CD8-positive, alpha-beta memory T cell (primary cell): Measurements from ENCODE around the gene ZRSR2. TPM values are rescaled to one million over a fixed set of nuclear protein-coding genes. Genes with fewer than 3 reads are reported as not detected.

ENCODE experiments used
- CTCF ChIA-PET: fragments of 350-600 bp; sonication (Branson Sonifier 250); formaldehyde crosslinking; loops from one replicate; lab custom pipeline; 2021; ENCODE audit warnings: antibody characterized with exemption; lab: Charles Lee
- POLR2A ChIA-PET: fragments of 350-600 bp; sonication (Branson Sonifier 250); formaldehyde crosslinking; loops from one replicate; lab custom pipeline; 2021; ENCODE audit warnings: antibody characterized with exemption; lab: Charles Lee
- DNase-seq, 5 donors: peaks; one replicate each; pipeline versions ENCODE4 v3.0.0 to v3.0.0-alpha.2; 2020 to 2022; ENCODE audit warnings: mixed read lengths in 1 of 5
- H3K27ac ChIP-seq: one replicate; pipeline ENCODE4 v1.7.0; 2013; ENCODE audit warnings: low read depth, mild to moderate bottlenecking, low read length, moderate library complexity
- H3K27me3 ChIP-seq: 2 replicates; pipeline ENCODE4 v1.7.0; 2013; ENCODE audit warnings: low read length, mild to moderate bottlenecking; ENCODE audit not compliant: insufficient read depth, poor library complexity, severe bottlenecking
- H3K36me3 ChIP-seq: 2 replicates; pipeline ENCODE4 v1.7.0; 2013; ENCODE audit warnings: mild to moderate bottlenecking, low read length, moderate library complexity; ENCODE audit not compliant: insufficient read depth
- H3K4me1 ChIP-seq: 2 replicates; pipeline ENCODE4 v1.7.0; 2013; ENCODE audit warnings: mild to moderate bottlenecking, low read length, moderate library complexity; ENCODE audit not compliant: insufficient read depth
- H3K4me3 ChIP-seq: 2 replicates; pipeline ENCODE4 v1.7.0; 2013; ENCODE audit warnings: mild to moderate bottlenecking, low read length
- H3K9me3 ChIP-seq: 2 replicates; pipeline ENCODE4 v1.7.0; 2013; ENCODE audit warnings: mild to moderate bottlenecking, low read length
- H3K27ac Mint-ChIP-seq, 8 donors: one replicate each; pipeline ENCODE4 v1.8.0; 2020 to 2021; ENCODE audit warnings: mixed read lengths in 8 of 8, mild to moderate bottlenecking in 6 of 8, inconsistent platforms in 3 of 8, moderate library complexity in 3 of 8
- H3K27me3 Mint-ChIP-seq, 2 donors: one replicate each; pipeline ENCODE4 v1.8.0; 2020 to 2021; ENCODE audit warnings: mixed read lengths in 2 of 2, mild to moderate bottlenecking in 1 of 2, moderate library complexity in 1 of 2
- H3K36me3 Mint-ChIP-seq, 3 donors: one replicate each; pipeline ENCODE4 v1.8.0; 2020 to 2021; ENCODE audit warnings: mixed read lengths in 3 of 3, inconsistent platforms in 1 of 3, mild to moderate bottlenecking in 1 of 3
- H3K4me1 Mint-ChIP-seq, 3 donors: one replicate each; pipeline ENCODE4 v1.8.0; 2020 to 2021; ENCODE audit warnings: mixed read lengths in 3 of 3, inconsistent platforms in 1 of 3, mild to moderate bottlenecking in 1 of 3
- H3K4me3 Mint-ChIP-seq, 7 donors: one replicate each; pipeline ENCODE4 v1.8.0; 2020 to 2021; ENCODE audit warnings: mixed read lengths in 7 of 7, mild to moderate bottlenecking in 6 of 7, moderate library complexity in 4 of 7, inconsistent platforms in 2 of 7
- H3K9me3 Mint-ChIP-seq, 5 donors: one replicate each; pipeline ENCODE4 v1.8.0; 2020 to 2022; ENCODE audit warnings: mixed read lengths in 5 of 5, mild to moderate bottlenecking in 3 of 5, moderate library complexity in 2 of 5, inconsistent platforms in 1 of 5
- polyA plus RNA-seq: library from polyadenylated mRNA; unstranded; fragments of 300-500 nt; fragmentation: Illumina TruSeq; gene quantifications from one replicate; pipeline ENCODE4 v1.2.3, GENCODE V29; 2021
- total RNA-seq, 2 experiments: library from RNA; stranded (reverse); gene quantifications; one replicate each; pipeline ENCODE4 v1.2.3, GENCODE V29; 2021

ZRSR2 gene
- total and polyA plus RNA-seq, 3 experiments from 2014 or later, result 12.0 to 36.8 (median 12.4) TPM

DNA sequence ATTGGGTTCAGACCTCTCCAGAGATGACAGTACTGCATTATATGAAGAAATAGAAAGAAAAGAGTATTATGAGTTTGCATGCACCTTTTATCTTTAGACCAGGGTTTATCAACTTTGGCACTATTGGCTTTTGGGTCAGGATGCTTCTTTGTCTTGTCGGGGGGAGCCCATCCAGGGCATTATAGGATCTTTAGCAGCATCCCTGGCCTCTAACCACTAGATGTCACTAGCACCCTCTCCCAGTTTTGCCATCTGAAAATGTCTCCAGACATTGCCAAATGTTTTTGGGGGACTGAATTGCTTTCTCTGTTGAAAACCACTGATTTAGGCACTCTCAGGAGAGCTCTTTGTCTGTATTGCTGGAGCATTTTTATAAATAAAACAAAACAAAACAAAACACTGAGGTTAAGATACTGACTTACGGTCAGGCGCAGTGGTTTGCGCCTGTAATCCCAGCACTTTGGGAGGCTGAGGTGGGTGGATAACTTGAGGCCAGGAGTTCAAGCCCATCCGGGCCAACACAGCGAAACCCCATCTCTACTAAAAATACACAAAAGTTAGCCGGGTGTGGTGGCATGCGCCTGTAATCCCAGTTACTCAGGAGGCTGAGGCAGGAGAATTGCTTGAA, 28.6 kb upstream of the ZRSR2 start:
- Histone ChIP-seq H3K4me3 (no peak overlapping the region), H3K4me1 (peaks cover 21% of the 10 kb centered on the region), H3K9me3 (no peaks in the 10 kb centered on the region), H3K36me3 (no peaks in the 10 kb centered on the region), H3K27ac (no peak overlapping the region), H3K27me3 (no peaks in the 10 kb centered on the region)
- H3K27ac Mint-ChIP-seq, result peak overlapping the region; percentile 29 to 87 (median 72)
- no peaks in the 10 kb centered on the region for H3K27me3 Mint-ChIP-seq
- H3K36me3 Mint-ChIP-seq, result peaks cover 0 to 27% (median 8%) of the 10 kb centered on the region in 3 donors
- CTCF ChIA-PET, result interaction anchor here (0.8 to 1.2 kb wide), 2 partner anchors 9 to 24 kb away, joined by 3 read pairs; partner anchors contain the start of gene CA5B
- POLR2A ChIA-PET, result no interaction called here
- peak in 2 of 5 donors; percentile 42 to 46 for DNase-seq
- no peak overlapping the region for H3K4me3 Mint-ChIP-seq
- H3K9me3 Mint-ChIP-seq, result no peaks in the 10 kb centered on the region
- H3K4me1 Mint-ChIP-seq, result peaks cover 40 to 63% (median 49%) of the 10 kb centered on the region in 3 donors

DNA sequence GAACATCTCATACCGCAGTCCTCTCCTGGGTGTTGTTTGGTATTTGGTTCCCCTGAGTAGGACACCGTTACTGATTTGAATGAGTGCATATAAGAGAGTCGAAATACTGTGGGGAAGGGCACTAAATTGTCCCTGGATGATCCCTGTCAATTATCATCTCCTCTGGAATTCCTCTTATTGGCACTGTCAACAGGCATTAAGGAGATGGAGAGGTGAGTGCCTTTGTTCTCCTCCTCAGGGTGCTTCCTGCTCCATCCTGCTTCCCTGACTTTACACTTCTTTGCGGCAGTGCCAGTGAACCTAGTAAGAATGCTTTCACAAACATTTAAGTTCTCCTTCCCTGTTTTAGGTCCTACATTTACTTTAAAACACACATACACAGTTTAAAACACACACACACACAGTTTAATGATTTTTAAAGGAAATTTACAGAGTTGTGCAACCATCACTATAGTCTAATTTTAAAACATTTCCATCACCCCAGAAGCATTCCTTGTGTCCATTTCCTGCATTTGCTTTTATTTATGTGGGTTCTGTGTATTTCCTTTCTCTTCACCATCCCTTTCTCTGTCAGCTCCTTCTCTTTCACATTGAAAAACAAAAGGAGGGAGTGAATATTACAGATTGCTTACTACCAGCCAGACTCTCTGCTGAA, 20.9 kb upstream of the ZRSR2 start:
- H3K27me3 Mint-ChIP-seq, result no peaks in the 10 kb centered on the region
- ChIA-PET CTCF (interaction anchor here (1.6 kb wide), 1 partner anchor 31 kb away, joined by 5 read pairs; the partner anchor contains the start of gene CA5B), POLR2A (no interaction called here)
- Histone ChIP-seq H3K4me3 (no peak overlapping the region), H3K27ac (no peak overlapping the region), H3K36me3 (no peaks in the 10 kb centered on the region), H3K4me1 (no peaks in the 10 kb centered on the region), H3K9me3 (no peaks in the 10 kb centered on the region), H3K27me3 (no peaks in the 10 kb centered on the region)
- H3K9me3 Mint-ChIP-seq, result no peaks in the 10 kb centered on the region
- DNase-seq, result no peak
- H3K4me1 Mint-ChIP-seq, result peaks cover 23 to 46% (median 29%) of the 10 kb centered on the region in 3 donors
- H3K36me3 Mint-ChIP-seq, result peaks cover 12 to 46% (median 24%) of the 10 kb centered on the region in 3 donors
- no peak overlapping the region for H3K4me3 Mint-ChIP-seq
- peak overlapping the region in 4 of 8 donors; percentile 32 to 78 (median 48) for H3K27ac Mint-ChIP-seq

DNA sequence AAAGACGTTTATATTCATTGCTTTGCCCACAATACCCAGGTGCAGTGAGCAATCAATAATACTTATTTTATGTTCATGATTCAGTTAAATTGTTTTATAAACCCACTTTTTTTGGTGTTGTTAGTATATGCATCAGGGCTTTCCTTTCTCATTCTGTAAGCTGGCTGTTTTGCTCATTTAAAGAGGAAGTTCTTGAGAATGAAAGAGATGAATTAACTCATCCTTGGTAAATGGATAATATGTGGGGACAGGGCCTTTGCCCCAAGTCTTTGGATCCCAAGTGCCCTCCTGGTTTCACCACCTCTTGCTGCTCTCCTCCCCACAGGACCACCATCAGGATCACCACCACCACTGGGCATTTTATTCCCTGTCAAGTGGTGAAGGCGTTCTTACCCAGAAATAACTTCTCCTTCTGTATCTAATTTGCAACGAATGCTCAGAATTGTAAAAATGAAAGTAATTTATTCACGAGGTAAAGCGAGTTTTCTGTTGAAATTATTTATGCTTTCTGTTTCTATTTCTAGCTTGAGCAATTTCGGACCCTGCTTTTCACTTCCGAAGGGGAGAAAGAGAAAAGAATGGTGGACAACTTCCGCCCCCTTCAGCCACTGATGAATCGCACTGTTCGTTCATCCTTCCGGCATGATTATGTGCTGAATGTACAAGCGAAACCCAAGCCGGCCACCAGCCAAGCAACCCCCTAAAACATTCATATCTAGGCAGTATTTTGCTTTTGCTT, 8.2 kb upstream of the ZRSR2 start:
- Mint-ChIP-seq H3K4me3 (peak overlapping the region; percentile 63 to 94 (median 87)), H3K27me3 (no peaks in the 10 kb centered on the region), H3K9me3 (no peaks in the 10 kb centered on the region), H3K4me1 (peaks cover 9 to 15% (median 12%) of the 10 kb centered on the region in 3 donors), H3K36me3 (peaks cover 7 to 43% (median 30%) of the 10 kb centered on the region in 3 donors), H3K27ac (peak overlapping the region; percentile 94 to 99 (median 98))
- no peaks in the 10 kb centered on the region for H3K27me3 ChIP-seq
- peak in 3 of 5 donors; percentile 1 to 46 (median 24) for DNase-seq
- CTCF ChIA-PET, result interaction anchor here (1.0 to 1.1 kb wide), 2 partner anchors 32 to 102 kb away, joined by 3 read pairs; no protein-coding TSS in a partner anchor
- H3K36me3 ChIP-seq, result no peaks in the 10 kb centered on the region
- H3K9me3 ChIP-seq, result no peaks in the 10 kb centered on the region
- peak overlapping the region; percentile 54 for H3K27ac ChIP-seq
- peak overlapping the region; percentile 34 for H3K4me3 ChIP-seq
- POLR2A ChIA-PET, result interaction anchor here (0.8 to 1.4 kb wide), 3 partner anchors 9 to 43 kb away, joined by 3 to 6 read pairs (median 5); partner anchors contain the start of genes CA5B and ZRSR2
- H3K4me1 ChIP-seq, result no peaks in the 10 kb centered on the region

DNA sequence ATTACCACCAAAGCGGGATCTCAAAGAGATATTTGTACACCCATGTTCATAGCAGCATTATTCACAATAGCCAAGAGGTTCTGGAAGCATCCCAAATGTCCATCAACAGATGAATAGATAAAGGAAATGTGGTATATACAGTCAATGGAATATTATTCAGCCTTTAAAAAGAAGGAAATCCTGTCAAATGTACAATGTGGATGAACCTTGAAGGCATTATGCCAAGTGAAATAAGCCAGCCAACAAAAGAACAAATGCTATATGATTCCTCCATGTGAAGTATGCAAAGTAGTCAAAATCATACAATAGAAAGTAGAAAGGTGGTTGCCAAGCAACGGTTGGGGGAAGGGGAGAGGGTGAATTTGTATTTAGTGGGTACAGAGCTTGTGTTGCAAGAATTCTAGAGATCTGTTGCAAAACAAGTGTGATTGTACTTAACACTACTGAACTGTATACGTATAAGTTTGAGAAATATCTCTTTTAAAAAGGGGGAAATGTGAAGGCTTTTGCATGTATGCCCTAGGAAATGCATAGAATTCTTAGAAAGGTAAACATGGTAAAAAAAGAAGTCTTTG, 5.0 kb upstream of the ZRSR2 start:
- no peak for DNase-seq
- Mint-ChIP-seq H3K9me3 (no peaks in the 10 kb centered on the region), H3K4me3 (peak overlapping the region in 1 of 7 donors; percentile 61), H3K4me1 (peaks cover 9 to 15% (median 15%) of the 10 kb centered on the region in 3 donors), H3K27ac (peak overlapping the region in 2 of 8 donors; percentile 11 to 36), H3K27me3 (no peaks in the 10 kb centered on the region), H3K36me3 (peaks cover 7 to 29% (median 21%) of the 10 kb centered on the region in 3 donors)
- H3K27ac ChIP-seq, result no peak overlapping the region
- H3K36me3 ChIP-seq, result no peaks in the 10 kb centered on the region
- ChIA-PET CTCF (no interaction called here), POLR2A (no interaction called here)
- H3K4me3 ChIP-seq, result no peak overlapping the region
- H3K4me1 ChIP-seq, result peaks cover 4% of the 10 kb centered on the region
- H3K9me3 ChIP-seq, result no peaks in the 10 kb centered on the region
- H3K27me3 ChIP-seq, result no peaks in the 10 kb centered on the region

DNA sequence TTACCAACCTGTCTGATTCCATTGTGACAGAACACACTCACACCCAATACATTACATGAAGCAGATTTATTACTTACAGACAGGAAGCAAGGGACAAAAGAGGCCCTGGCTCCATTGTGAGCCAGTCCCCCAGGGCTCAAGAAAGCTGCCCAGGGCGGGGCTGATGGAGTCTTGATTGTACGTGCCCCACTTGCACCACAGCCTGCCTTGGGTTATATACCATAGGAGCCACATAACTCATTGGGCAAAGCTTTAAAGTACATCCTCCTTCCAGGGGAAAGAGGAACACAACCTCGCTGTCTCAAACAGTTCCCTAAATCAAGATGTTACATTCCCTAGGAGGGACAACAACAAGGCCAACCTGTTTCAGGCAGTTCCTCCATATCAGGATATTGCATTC, 3.4 kb upstream of the ZRSR2 start:
- Histone ChIP-seq H3K27me3 (no peaks in the 10 kb centered on the region), H3K4me1 (peaks cover 4% of the 10 kb centered on the region), H3K36me3 (no peaks in the 10 kb centered on the region), H3K27ac (no peak overlapping the region), H3K4me3 (no peak overlapping the region), H3K9me3 (no peaks in the 10 kb centered on the region)
- no peaks in the 10 kb centered on the region for H3K9me3 Mint-ChIP-seq
- ChIA-PET POLR2A (interaction anchor here (1.2 kb wide), 1 partner anchor 49 kb away, joined by 3 read pairs; the partner anchor contains the start of gene CA5B), CTCF (no interaction called here)
- H3K4me3 Mint-ChIP-seq, result no peak overlapping the region
- H3K27ac Mint-ChIP-seq, result peak overlapping the region in 4 of 8 donors; percentile 6 to 70 (median 40)
- H3K36me3 Mint-ChIP-seq, result peaks cover 4 to 25% (median 16%) of the 10 kb centered on the region in 3 donors
- H3K27me3 Mint-ChIP-seq, result no peaks in the 10 kb centered on the region
- H3K4me1 Mint-ChIP-seq, result peaks cover 6 to 10% (median 7%) of the 10 kb centered on the region in 3 donors
- DNase-seq, result no peak

DNA sequence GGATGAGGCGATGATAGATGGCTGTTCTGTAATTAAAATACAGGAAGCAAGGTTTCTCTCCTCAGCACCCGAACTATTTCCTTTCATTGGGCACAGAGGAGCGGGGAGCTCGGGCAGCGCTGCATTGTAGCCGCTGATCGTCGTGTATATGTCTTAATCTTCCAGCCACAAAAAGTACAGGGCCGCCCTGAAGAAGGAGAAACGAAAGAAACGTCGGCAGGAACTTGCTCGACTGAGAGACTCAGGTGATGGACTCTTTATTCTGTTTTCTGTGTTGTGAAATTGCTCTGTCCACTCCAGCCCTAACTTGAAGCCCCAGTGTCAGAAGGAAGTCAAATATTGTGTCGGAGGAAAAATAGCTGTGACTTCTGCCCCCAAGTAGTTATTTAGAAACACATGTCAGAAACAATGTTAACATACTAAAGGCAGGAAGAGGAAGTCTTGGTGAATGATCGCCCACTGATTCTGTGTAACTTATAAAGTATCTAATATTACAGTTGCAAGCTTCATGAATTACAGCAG, 546 bp downstream of the ZRSR2 start:
- no peak for DNase-seq
- no peak overlapping the region for H3K27ac Mint-ChIP-seq
- H3K4me1 Mint-ChIP-seq, result peaks cover 29 to 38% (median 34%) of the 10 kb centered on the region in 3 donors
- no peak overlapping the region for H3K4me3 Mint-ChIP-seq
- ChIA-PET POLR2A (interaction anchor here (0.9 to 2.2 kb wide), 5 partner anchors 8 to 116 kb away, joined by 3 to 12 read pairs (median 5); partner anchors contain the start of genes AP1S2 and CA5B), CTCF (interaction anchor here (1.2 to 2.2 kb wide), 5 partner anchors 25 to 58 kb away, joined by 3 to 7 read pairs (median 5); partner anchors contain the start of gene CA5B)
- Histone ChIP-seq H3K4me3 (peak overlapping the region; percentile 76), H3K27me3 (no peaks in the 10 kb centered on the region), H3K9me3 (no peaks in the 10 kb centered on the region), H3K27ac (peak overlapping the region; percentile 94), H3K36me3 (peaks cover 5% of the 10 kb centered on the region), H3K4me1 (peaks cover 10% of the 10 kb centered on the region)
- no peaks in the 10 kb centered on the region for H3K9me3 Mint-ChIP-seq
- H3K36me3 Mint-ChIP-seq, result peaks cover 0 to 30% (median 7%) of the 10 kb centered on the region in 3 donors
- H3K27me3 Mint-ChIP-seq, result no peaks in the 10 kb centered on the region

DNA sequence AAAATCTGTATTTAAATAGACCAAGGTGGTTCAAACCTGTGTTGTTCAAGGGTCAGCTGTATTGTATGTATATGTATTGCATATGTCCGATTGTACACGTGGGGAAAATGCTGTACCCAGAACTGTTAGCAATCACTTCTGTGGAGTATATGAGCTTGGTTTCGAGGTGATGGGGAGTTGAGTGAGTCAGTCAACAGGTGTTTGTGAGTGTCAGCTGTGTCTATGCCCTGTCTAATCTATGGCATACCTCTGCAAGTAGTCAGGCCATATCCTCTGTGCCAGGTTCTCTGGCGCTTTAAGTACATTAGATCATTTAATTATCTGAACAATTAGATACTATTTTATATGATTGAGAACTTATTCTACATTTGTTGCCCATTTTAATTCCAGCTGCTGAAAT, 7.4 kb downstream of the ZRSR2 start:
- Histone ChIP-seq H3K27ac (no peak overlapping the region), H3K4me3 (no peak overlapping the region), H3K4me1 (peaks cover 6% of the 10 kb centered on the region), H3K36me3 (peaks cover 5% of the 10 kb centered on the region), H3K27me3 (no peaks in the 10 kb centered on the region), H3K9me3 (no peaks in the 10 kb centered on the region)
- Mint-ChIP-seq H3K27ac (peak overlapping the region in 3 of 8 donors; percentile 19 to 47 (median 38)), H3K4me1 (peaks cover 52 to 64% (median 56%) of the 10 kb centered on the region in 3 donors), H3K9me3 (no peaks in the 10 kb centered on the region), H3K36me3 (peaks cover 0 to 58% (median 28%) of the 10 kb centered on the region in 3 donors), H3K4me3 (peak overlapping the region in 2 of 7 donors; percentile 8 to 54), H3K27me3 (no peaks in the 10 kb centered on the region)
- DNase-seq, result no peak
- ChIA-PET POLR2A (no interaction called here), CTCF (no interaction called here)
